Smooth muscle cell (in vitro differentiated cells): ENCODE measurements around the gene RFX4. TPM values are rescaled to one million over a fixed set of nuclear protein-coding genes. Genes with fewer than 3 reads are reported as not detected.
"Not testable (repeated sequence)": the region's sequence is repeated elsewhere in the genome, so short reads cannot be mapped to it uniquely, and the experiment has no call there.

Experiments used
- DNase-seq: peaks from one replicate; lab custom pipeline; 2025; ENCODE audit not compliant: unreplicated experiment; lab: John Stamatoyannopoulos, UW
- H2AFZ ChIP-seq: fragments of 200-600 bp; sonication (generic); 2 replicates; pipeline ENCODE4 v1.6.0; 2016; ENCODE audit warnings: antibody characterized with exemption, low read depth, mild to moderate bottlenecking
- H3F3A ChIP-seq: fragments of 200-600 bp; sonication (generic); 2 replicates; pipeline ENCODE4 v1.6.0; 2017; ENCODE audit warnings: antibody characterized with exemption, low read depth
- H3K27ac ChIP-seq: fragments of 200-600 bp; sonication (generic); 2 replicates; pipeline ENCODE4 v1.5.1; 2016; ENCODE audit warnings: low read depth, mild to moderate bottlenecking
- H3K27me3 ChIP-seq: fragments of 200-600 bp; sonication (generic); 2 replicates; pipeline ENCODE4 v1.6.1; 2016; ENCODE audit warnings: low read depth, mild to moderate bottlenecking
- H3K36me3 ChIP-seq: fragments of 200-600 bp; sonication (generic); 2 replicates; pipeline ENCODE4 v1.5.1; 2016; ENCODE audit warnings: low read depth
- H3K4me1 ChIP-seq: fragments of 200-600 bp; sonication (generic); 2 replicates; pipeline ENCODE4 v1.5.1; 2016; ENCODE audit warnings: low read depth
- H3K4me2 ChIP-seq: fragments of 200-600 bp; sonication (generic); 2 replicates; pipeline ENCODE4 v1.6.0; 2016; ENCODE audit warnings: mild to moderate bottlenecking
- H3K4me3 ChIP-seq: fragments of 200-600 bp; sonication (generic); 2 replicates; pipeline ENCODE4 v1.5.1; 2016; ENCODE audit warnings: mild to moderate bottlenecking
- H3K79me2 ChIP-seq: fragments of 200-600 bp; sonication (generic); 2 replicates; pipeline ENCODE4 v1.6.0; 2016; ENCODE audit warnings: low read depth, mild to moderate bottlenecking
- H3K9ac ChIP-seq: fragments of 200-600 bp; sonication (generic); 2 replicates; pipeline ENCODE4 v1.6.0; 2016; ENCODE audit warnings: low read depth
- H3K9me3 ChIP-seq: fragments of 200-600 bp; sonication (generic); replicated peaks from 2 replicates; pipeline ENCODE4 v1.5.1; 2016; ENCODE audit warnings: low read depth
- H4K20me1 ChIP-seq: fragments of 200-600 bp; sonication (generic); 2 replicates; pipeline ENCODE4 v1.6.0; 2016; ENCODE audit warnings: low read depth
- WGBS: methylation state at CpG from one replicate; pipeline ENCODE4 v1.1.7; 2016; ENCODE audit warnings: low lambda C conversion rate; 5-methylcytosine and 5-hydroxymethylcytosine counted together
- polyA plus RNA-seq: library from polyadenylated mRNA; unstranded; fragments of >200 nt; fragmentation: Nextera tagmentation; extraction: Ambion mirVana; gene quantifications from 2 replicates; pipeline ENCODE4 v1.2.1, GENCODE V29; 2016
- total RNA-seq: library from RNA; depleted of rRNA; stranded (reverse); fragments of >200 nt; gene quantifications from 2 replicates; pipeline ENCODE4 v1.2.3, GENCODE V29; 2014
- TF ChIP-seq, protein P1 (sequence below): fragments of 200-600 bp; sonication (generic); IDR thresholded peaks from 2 replicates; pipeline ENCODE4 v1.5.1; 2017; ENCODE audit warnings: borderline replicate concordance, mild to moderate bottlenecking, antibody characterized with exemption; ENCODE audit not compliant: insufficient read depth, poor library complexity, severe bottlenecking

Gene RFX4
- total and polyA plus RNA-seq, 2 experiments from 2014 or later: not detected

DNA sequence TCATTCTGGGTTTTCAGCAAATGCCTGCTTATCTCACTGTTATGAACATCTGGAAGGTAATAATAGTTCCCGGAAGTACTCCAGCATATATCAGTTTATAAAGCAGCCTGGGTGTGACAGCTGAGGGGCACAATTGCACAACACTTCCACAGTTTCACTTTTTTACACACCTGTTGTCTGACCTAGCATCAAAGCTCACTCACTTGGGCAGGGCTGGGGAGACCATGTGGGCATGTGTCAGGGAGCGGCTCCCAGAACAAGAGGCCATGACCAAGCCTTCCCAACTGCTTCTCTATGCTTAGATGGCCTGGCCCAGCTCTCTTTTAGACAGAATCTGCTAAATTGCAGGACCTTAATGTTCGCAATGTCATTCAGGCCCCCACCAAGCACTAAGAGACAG, 140.6 kb downstream of the RFX4 start:
- no peak overlapping the region for H3K27ac ChIP-seq
- H3K4me1 ChIP-seq: peaks cover 16% of the 10 kb centered on the region
- H3K79me2 ChIP-seq: no peaks in the 10 kb centered on the region
- 96% methylated on average over 3 of the region's 3 CpGs for WGBS
- no peaks in the 10 kb centered on the region for H3K27me3 ChIP-seq
- no peaks in the 10 kb centered on the region for H3F3A ChIP-seq
- TF ChIP-seq, protein P1, sequence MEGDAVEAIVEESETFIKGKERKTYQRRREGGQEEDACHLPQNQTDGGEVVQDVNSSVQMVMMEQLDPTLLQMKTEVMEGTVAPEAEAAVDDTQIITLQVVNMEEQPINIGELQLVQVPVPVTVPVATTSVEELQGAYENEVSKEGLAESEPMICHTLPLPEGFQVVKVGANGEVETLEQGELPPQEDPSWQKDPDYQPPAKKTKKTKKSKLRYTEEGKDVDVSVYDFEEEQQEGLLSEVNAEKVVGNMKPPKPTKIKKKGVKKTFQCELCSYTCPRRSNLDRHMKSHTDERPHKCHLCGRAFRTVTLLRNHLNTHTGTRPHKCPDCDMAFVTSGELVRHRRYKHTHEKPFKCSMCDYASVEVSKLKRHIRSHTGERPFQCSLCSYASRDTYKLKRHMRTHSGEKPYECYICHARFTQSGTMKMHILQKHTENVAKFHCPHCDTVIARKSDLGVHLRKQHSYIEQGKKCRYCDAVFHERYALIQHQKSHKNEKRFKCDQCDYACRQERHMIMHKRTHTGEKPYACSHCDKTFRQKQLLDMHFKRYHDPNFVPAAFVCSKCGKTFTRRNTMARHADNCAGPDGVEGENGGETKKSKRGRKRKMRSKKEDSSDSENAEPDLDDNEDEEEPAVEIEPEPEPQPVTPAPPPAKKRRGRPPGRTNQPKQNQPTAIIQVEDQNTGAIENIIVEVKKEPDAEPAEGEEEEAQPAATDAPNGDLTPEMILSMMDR: no peak
- H3K36me3 ChIP-seq: no peaks in the 10 kb centered on the region
- no peak overlapping the region for H3K4me2 ChIP-seq
- H3K4me3 ChIP-seq: no peak overlapping the region
- no peak for DNase-seq
- H2AFZ ChIP-seq: no peak overlapping the region
- no peaks in the 10 kb centered on the region for H3K9me3 ChIP-seq
- no peaks in the 10 kb centered on the region for H4K20me1 ChIP-seq
- no peak overlapping the region for H3K9ac ChIP-seq

DNA sequence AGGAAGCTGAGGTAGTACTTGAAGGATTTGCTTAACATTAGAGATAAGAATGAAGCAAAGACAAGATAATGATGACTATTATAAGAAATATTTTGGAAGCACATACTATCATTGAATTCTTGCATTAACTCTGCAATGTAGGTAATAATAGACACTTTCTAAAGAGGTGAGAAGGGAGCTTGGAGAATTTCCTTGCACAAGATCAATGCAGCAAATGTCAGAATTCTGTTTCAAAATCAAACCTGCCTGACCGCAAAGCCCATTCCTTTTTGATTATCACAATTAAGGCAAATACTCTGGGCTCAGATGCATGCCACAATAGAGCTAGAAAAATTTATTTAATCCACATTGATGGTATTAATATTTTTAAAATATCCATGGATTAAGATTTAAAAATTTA, 141.3 kb downstream of the RFX4 start:
- Histone ChIP-seq H3F3A (no peaks in the 10 kb centered on the region), H4K20me1 (no peaks in the 10 kb centered on the region), H3K79me2 (no peaks in the 10 kb centered on the region), H3K27ac (no peak overlapping the region), H2AFZ (no peak overlapping the region), H3K4me1 (peaks cover 16% of the 10 kb centered on the region), H3K9ac (no peak overlapping the region), H3K27me3 (no peaks in the 10 kb centered on the region), H3K9me3 (no peaks in the 10 kb centered on the region), H3K4me3 (no peak overlapping the region), H3K36me3 (no peaks in the 10 kb centered on the region), H3K4me2 (no peak overlapping the region)
- 96% methylated on average over 1 of the region's 1 CpG for WGBS
- DNase-seq: no peak
- TF ChIP-seq, protein P1: no peak

GRCh38 chr12:106724934-106725333, 142.1 kb downstream of the RFX4 start:
- Histone ChIP-seq H3K27me3 (no peaks in the 10 kb centered on the region), H3F3A (no peaks in the 10 kb centered on the region), H3K4me2 (no peak overlapping the region), H3K4me1 (peaks cover 16% of the 10 kb centered on the region), H3K4me3 (no peak overlapping the region), H3K9ac (no peak overlapping the region), H2AFZ (no peak overlapping the region), H3K36me3 (no peaks in the 10 kb centered on the region), H3K27ac (no peak overlapping the region), H4K20me1 (no peaks in the 10 kb centered on the region), H3K9me3 (no peaks in the 10 kb centered on the region), H3K79me2 (no peaks in the 10 kb centered on the region)
- TF ChIP-seq, protein P1: no peak
- DNase-seq: no peak
- WGBS: 90% methylated on average over 6 of the region's 6 CpGs

DNA sequence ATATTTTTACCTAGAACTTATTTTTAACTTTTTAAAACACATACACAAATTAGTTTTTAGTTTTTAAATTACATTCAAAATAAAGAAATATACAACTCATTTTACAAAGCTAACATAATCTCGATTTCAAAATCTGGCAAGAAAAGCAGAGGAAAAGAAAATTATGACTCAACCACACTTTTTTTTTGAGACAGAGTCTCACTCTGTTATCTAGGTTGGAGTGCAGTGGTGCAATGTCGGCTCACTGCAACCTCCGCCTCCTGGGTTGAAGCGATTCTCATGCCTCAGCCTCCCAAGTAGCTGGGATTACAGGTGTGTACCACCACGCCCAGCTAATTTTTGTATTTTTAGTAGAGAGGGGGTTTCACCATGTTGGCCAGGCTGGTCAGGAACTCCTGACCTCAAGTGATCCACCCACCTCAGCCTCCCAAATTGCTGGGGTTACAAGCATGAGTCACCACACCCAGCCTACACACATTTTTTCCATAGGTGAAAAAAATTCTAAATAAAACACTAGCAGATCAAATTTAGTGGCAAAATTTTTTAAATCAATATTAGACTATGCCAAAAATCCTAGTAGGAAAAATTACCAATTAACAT, 143.9 kb downstream of the RFX4 start:
- H3K27ac ChIP-seq: not testable (repeated sequence)

More for the DNA sequence above, 143.9 kb downstream of the RFX4 start:
- H3K4me1 ChIP-seq: peaks cover 16% of the 10 kb centered on the region
- not testable (repeated sequence) for DNase-seq, H4K20me1 ChIP-seq, H3K4me3 ChIP-seq, H3K79me2 ChIP-seq, H2AFZ ChIP-seq, H3K9me3 ChIP-seq, H3K9ac ChIP-seq, H3K4me2 ChIP-seq, H3K27me3 ChIP-seq, H3K36me3 ChIP-seq, H3F3A ChIP-seq
- 92% methylated on average over 5 of the region's 5 CpGs for WGBS
